Immature natural killer cell (primary cell): Measurements from ENCODE around the gene FLOT1. TPM values are rescaled to one million over a fixed set of nuclear protein-coding genes. Genes with fewer than 3 reads are reported as not detected.
"Not testable (repeated sequence)": the region's sequence is repeated elsewhere in the genome, so short reads cannot be mapped to it uniquely, and the experiment has no call there.

Source experiments
- DNase-seq, 3 donors: peaks; one replicate each; pipeline ENCODE4 v3.0.0; 2022; ENCODE audit warnings: mixed read lengths in 1 of 3
- H3K27ac Mint-ChIP-seq, 6 donors: one replicate each; pipeline ENCODE4 v1.8.0; 2020; ENCODE audit warnings: mixed read lengths in 6 of 6, mild to moderate bottlenecking in 5 of 6, inconsistent platforms in 4 of 6, moderate library complexity in 3 of 6
- H3K27me3 Mint-ChIP-seq, 3 donors: one replicate each; pipeline ENCODE4 v1.8.0; 2020 to 2021; ENCODE audit warnings: low read depth in 3 of 3, mild to moderate bottlenecking in 3 of 3, mixed read lengths in 3 of 3, moderate library complexity in 3 of 3, inconsistent platforms in 1 of 3
- H3K36me3 Mint-ChIP-seq, 3 donors: one replicate each; pipeline ENCODE4 v1.8.0; 2020; ENCODE audit warnings: mixed read lengths in 3 of 3, inconsistent platforms in 2 of 3, mild to moderate bottlenecking in 2 of 3
- H3K4me1 Mint-ChIP-seq, 2 donors: one replicate each; pipeline ENCODE4 v1.8.0; 2020; ENCODE audit warnings: inconsistent platforms in 2 of 2, mild to moderate bottlenecking in 2 of 2, mixed read lengths in 2 of 2, moderate library complexity in 1 of 2
- H3K4me3 Mint-ChIP-seq, 5 donors: one replicate each; pipeline ENCODE4 v1.8.0; 2020; ENCODE audit warnings: mild to moderate bottlenecking in 5 of 5, mixed read lengths in 5 of 5, inconsistent platforms in 3 of 5, moderate library complexity in 3 of 5
- H3K9me3 Mint-ChIP-seq, 6 donors: one replicate each; pipeline ENCODE4 v1.8.0; 2020; ENCODE audit warnings: mild to moderate bottlenecking in 6 of 6, mixed read lengths in 6 of 6, inconsistent platforms in 4 of 6, moderate library complexity in 3 of 6
- polyA plus RNA-seq, 3 donors: library from polyadenylated mRNA; unstranded; fragments of 300-500 nt; fragmentation: Illumina TruSeq; gene quantifications; one replicate each; pipeline ENCODE4 v1.2.3, GENCODE V29; 2021

FLOT1 gene
- polyA plus RNA-seq, 3 donors from 2014 or later: 148 to 214 (median 174) TPM

GRCh38 chr6:30775104-30775503, 32.6 kb upstream of the FLOT1 start:
- DNase-seq: no peak
- Mint-ChIP-seq H3K4me1 (peaks cover 1 to 3% of the 10 kb centered on the region in 2 donors), H3K27ac (no peak overlapping the region), H3K27me3 (peaks cover 2 to 6% (median 4%) of the 10 kb centered on the region in 3 donors), H3K4me3 (no peak overlapping the region), H3K9me3 (no peaks in the 10 kb centered on the region), H3K36me3 (peaks cover 0 to 4% (median 0%) of the 10 kb centered on the region in 3 donors)

- Mint-ChIP-seq H3K36me3 (peaks cover 0 to 4% (median 0%) of the 10 kb centered on the region in 3 donors), H3K4me1 (peaks cover 5 to 7% of the 10 kb centered on the region in 2 donors), H3K27me3 (peaks cover 4 to 5% (median 4%) of the 10 kb centered on the region in 3 donors), H3K27ac (no peak overlapping the region), H3K4me3 (no peak overlapping the region), H3K9me3 (no peaks in the 10 kb centered on the region)
- no peak for DNase-seq
Observed at GRCh38 chr6:30774701-30775100, 32.2 kb upstream of the FLOT1 start.

- H3K4me3 Mint-ChIP-seq: no peak overlapping the region
- H3K9me3 Mint-ChIP-seq: no peaks in the 10 kb centered on the region
- peaks cover 2 to 9% (median 7%) of the 10 kb centered on the region in 3 donors for H3K27me3 Mint-ChIP-seq
- no peak overlapping the region for H3K27ac Mint-ChIP-seq
- DNase-seq: no peak
- H3K36me3 Mint-ChIP-seq: peaks cover 0 to 4% (median 0%) of the 10 kb centered on the region in 3 donors
- peaks cover 22 to 26% of the 10 kb centered on the region in 2 donors for H3K4me1 Mint-ChIP-seq
Observed at GRCh38 chr6:30770592-30770991, 28.1 kb upstream of the FLOT1 start.

- Mint-ChIP-seq H3K4me1 (peaks cover 22 to 26% of the 10 kb centered on the region in 2 donors), H3K9me3 (no peaks in the 10 kb centered on the region), H3K36me3 (peaks cover 0 to 4% (median 0%) of the 10 kb centered on the region in 3 donors), H3K4me3 (peak overlapping the region; percentile 16 to 76 (median 63)), H3K27me3 (peaks cover 2 to 9% (median 7%) of the 10 kb centered on the region in 3 donors), H3K27ac (peak overlapping the region in 4 of 6 donors; percentile 15 to 77 (median 50))
- DNase-seq: no peak
Observed at GRCh38 chr6:30769853-30770524, 27.5 kb upstream of the FLOT1 start.

GRCh38 chr6:30769088-30769852, 26.8 kb upstream of the FLOT1 start:
- Mint-ChIP-seq H3K27ac (peak overlapping the region in 5 of 6 donors; percentile 15 to 77 (median 52)), H3K36me3 (peaks cover 0 to 4% (median 4%) of the 10 kb centered on the region in 3 donors), H3K27me3 (peaks cover 2 to 9% (median 7%) of the 10 kb centered on the region in 3 donors), H3K4me1 (peaks cover 22 to 26% of the 10 kb centered on the region in 2 donors), H3K4me3 (peak overlapping the region; percentile 42 to 76 (median 64)), H3K9me3 (no peaks in the 10 kb centered on the region)
- DNase-seq: no peak

GRCh38 chr6:30768634-30769087, 26.2 kb upstream of the FLOT1 start:
- Mint-ChIP-seq H3K4me1 (peaks cover 22 to 26% of the 10 kb centered on the region in 2 donors), H3K27me3 (peaks cover 2 to 9% (median 9%) of the 10 kb centered on the region in 3 donors), H3K27ac (no peak overlapping the region), H3K36me3 (peaks cover 0 to 7% (median 4%) of the 10 kb centered on the region in 3 donors), H3K9me3 (no peaks in the 10 kb centered on the region), H3K4me3 (peak overlapping the region; percentile 42 to 65 (median 63))
- no peak for DNase-seq

GRCh38 chr6:30767944-30768301, 25.4 kb upstream of the FLOT1 start:
- peaks cover 2 to 9% (median 6%) of the 10 kb centered on the region in 3 donors for H3K27me3 Mint-ChIP-seq
- no peaks in the 10 kb centered on the region for H3K9me3 Mint-ChIP-seq
- H3K4me1 Mint-ChIP-seq: peaks cover 22 to 26% of the 10 kb centered on the region in 2 donors
- H3K4me3 Mint-ChIP-seq: peak overlapping the region in 2 of 5 donors; percentile 11 to 14
- peaks cover 0 to 7% (median 2%) of the 10 kb centered on the region in 3 donors for H3K36me3 Mint-ChIP-seq
- no peak for DNase-seq
- no peak overlapping the region for H3K27ac Mint-ChIP-seq

- H3K27ac Mint-ChIP-seq: peak overlapping the region in 1 of 6 donors; percentile 38
- H3K4me3 Mint-ChIP-seq: no peak overlapping the region
- DNase-seq: no peak
- H3K4me1 Mint-ChIP-seq: peaks cover 22 to 26% of the 10 kb centered on the region in 2 donors
- peaks cover 0 to 7% (median 0%) of the 10 kb centered on the region in 3 donors for H3K36me3 Mint-ChIP-seq
- peaks cover 2 to 9% (median 6%) of the 10 kb centered on the region in 3 donors for H3K27me3 Mint-ChIP-seq
- H3K9me3 Mint-ChIP-seq: no peaks in the 10 kb centered on the region
Observed at GRCh38 chr6:30767158-30767943, 24.9 kb upstream of the FLOT1 start.

GRCh38 chr6:30766461-30767157, 24.1 kb upstream of the FLOT1 start:
- Mint-ChIP-seq H3K4me1 (peaks cover 22 to 26% of the 10 kb centered on the region in 2 donors), H3K4me3 (no peak overlapping the region), H3K9me3 (no peaks in the 10 kb centered on the region), H3K36me3 (peaks cover 0 to 7% (median 0%) of the 10 kb centered on the region in 3 donors), H3K27ac (peak overlapping the region in 1 of 6 donors; percentile 67), H3K27me3 (peaks cover 2 to 8% (median 6%) of the 10 kb centered on the region in 3 donors)
- DNase-seq: no peak

GRCh38 chr6:30765495-30765894, 23.0 kb upstream of the FLOT1 start:
- H3K4me1 Mint-ChIP-seq: peaks cover 22 to 26% of the 10 kb centered on the region in 2 donors
- H3K27me3 Mint-ChIP-seq, H3K9me3 Mint-ChIP-seq, DNase-seq, H3K27ac Mint-ChIP-seq, H3K4me3 Mint-ChIP-seq, H3K36me3 Mint-ChIP-seq: not testable (repeated sequence)

GRCh38 chr6:30764490-30765043, 22.1 kb upstream of the FLOT1 start:
- H3K36me3 Mint-ChIP-seq, H3K4me3 Mint-ChIP-seq, H3K9me3 Mint-ChIP-seq, H3K27me3 Mint-ChIP-seq, DNase-seq, H3K27ac Mint-ChIP-seq: not testable (repeated sequence)
- H3K4me1 Mint-ChIP-seq: peaks cover 15 to 18% of the 10 kb centered on the region in 2 donors

GRCh38 chr6:30763618-30764489, 21.4 kb upstream of the FLOT1 start:
- Mint-ChIP-seq H3K36me3 (peaks cover 0 to 7% (median 0%) of the 10 kb centered on the region in 3 donors), H3K9me3 (no peaks in the 10 kb centered on the region), H3K27ac (no peak overlapping the region), H3K4me3 (no peak overlapping the region), H3K27me3 (peaks cover 2 to 5% (median 2%) of the 10 kb centered on the region in 3 donors), H3K4me1 (peaks cover 8 to 11% of the 10 kb centered on the region in 2 donors)
- DNase-seq: no peak
